Natural killer cell treated with Interleukin-12 subunit alpha and Interleukin-12 subunit beta and Interleukin-15 and Interleukin-18, amount 100 ng/mL, for 72 hours (primary cell): ENCODE data around the gene TNFRSF12A. TPM values are rescaled to one million over a fixed set of nuclear protein-coding genes. Genes with fewer than 3 reads are reported as not detected.

Source experiments
- ATAC-seq, 2 donors: fragments of 150-1000 bp; cut with Tn5 transposase in 1 of 2; sonication (Bioruptor Pico), chemical (Tn5 transposase) in 1 of 2; 2 replicates each; pipeline ENCODE4 v1.10.0; 2021
- DNase-seq: peaks from one replicate; pipeline ENCODE4 v3.0.0; 2022; ENCODE audit warnings: low spot score
- H3K27ac Mint-ChIP-seq, 2 donors: 1 replicate in 1 of 2; 2 replicates in 1 of 2; pipeline ENCODE4 v1.8.0; 2022; ENCODE audit warnings: mixed read lengths in 2 of 2, mild to moderate bottlenecking in 1 of 2, moderate library complexity in 1 of 2
- H3K27me3 Mint-ChIP-seq, 2 donors: 1 replicate in 1 of 2; 2 replicates in 1 of 2; pipeline ENCODE4 v1.8.0; 2022; ENCODE audit warnings: mixed read lengths in 2 of 2
- H3K36me3 Mint-ChIP-seq: one replicate; pipeline ENCODE4 v1.8.0; 2022; ENCODE audit warnings: mixed read lengths
- H3K4me1 Mint-ChIP-seq, 2 donors: 1 replicate in 1 of 2; 2 replicates in 1 of 2; pipeline ENCODE4 v1.8.0; 2022; ENCODE audit warnings: low read depth in 2 of 2, mixed read lengths in 2 of 2, mild to moderate bottlenecking in 1 of 2
- H3K4me3 Mint-ChIP-seq: one replicate; pipeline ENCODE4 v1.8.0; 2022; ENCODE audit warnings: mixed read lengths
- H3K9me3 Mint-ChIP-seq: 2 replicates; pipeline ENCODE4 v1.8.0; 2022; ENCODE audit warnings: mixed read lengths
- total RNA-seq, 2 donors: library from RNA; stranded (reverse); gene quantifications; one replicate each; pipeline ENCODE4 v1.2.3, GENCODE V29; 2022

The TNFRSF12A gene
- total RNA-seq, 2 donors from 2014 or later = 6.4 to 6.5 TPM

GRCh38 chr16:3022684-3023414 lies 2.7 kb downstream of the TNFRSF12A start:
- ATAC-seq (no peak), DNase-seq (no peak)
- Mint-ChIP-seq H3K4me1 (peaks cover 32 to 34% of the 10 kb centered on the region in 2 donors), H3K27me3 (no peaks in the 10 kb centered on the region), H3K4me3 (peak overlapping the region; percentile 88), H3K36me3 (no peaks in the 10 kb centered on the region), H3K9me3 (no peaks in the 10 kb centered on the region), H3K27ac (peak overlapping the region; percentile 87 to 90)

- Mint-ChIP-seq H3K4me1 (peaks cover 36% of the 10 kb centered on the region in 2 donors), H3K4me3 (peak overlapping the region; percentile 88), H3K27ac (peak overlapping the region; percentile 87 to 90), H3K36me3 (no peaks in the 10 kb centered on the region), H3K27me3 (no peaks in the 10 kb centered on the region), H3K9me3 (no peaks in the 10 kb centered on the region)
- DNase-seq = no peak
- no peak for ATAC-seq
Observed at GRCh38 chr16:3023415-3023668, 3.2 kb downstream of the TNFRSF12A start.

GRCh38 chr16:3023669-3024478 lies 3.7 kb downstream of the TNFRSF12A start, which contains the start of the genes HCFC1R1 and THOC6:
Gene HCFC1R1, minus strand, starts transcription at chr16:3023942. Its CDS starts 1 bp downstream, at chr16:3023941.
Gene THOC6, plus strand, starts transcription at chr16:3024035. Its CDS starts 292 bp downstream, at chr16:3024327.
- Mint-ChIP-seq H3K9me3 (no peaks in the 10 kb centered on the region), H3K27me3 (peaks cover 0 to under 1% of the 10 kb centered on the region in 2 donors), H3K4me3 (peak within 1 kb of the TSS; percentile 88), H3K27ac (peak within 1 kb of the TSS; percentile 87 to 90), H3K36me3 (no peaks in the 10 kb centered on the region), H3K4me1 (peaks cover 37 to 38% of the 10 kb centered on the region in 2 donors)
- DNase-seq = peak; percentile 97
- ATAC-seq = peak; percentile 90 to 91

- no peaks in the 10 kb centered on the region for H3K9me3 Mint-ChIP-seq
- no peak for DNase-seq
- ATAC-seq = no peak
- peak overlapping the region; percentile 17 for H3K4me3 Mint-ChIP-seq
- no peak overlapping the region for H3K27ac Mint-ChIP-seq
- H3K27me3 Mint-ChIP-seq = peaks cover 10 to 13% of the 10 kb centered on the region in 2 donors
- peaks cover 43 to 44% of the 10 kb centered on the region in 2 donors for H3K4me1 Mint-ChIP-seq
- H3K36me3 Mint-ChIP-seq = no peaks in the 10 kb centered on the region
Observed at GRCh38 chr16:3025032-3026002, 5.1 kb downstream of the TNFRSF12A start.

GRCh38 chr16:3026003-3026378 lies 5.8 kb downstream of the TNFRSF12A start:
- no peak for DNase-seq
- ATAC-seq = no peak
- Mint-ChIP-seq H3K4me3 (no peak overlapping the region), H3K36me3 (no peaks in the 10 kb centered on the region), H3K4me1 (peaks cover 43 to 44% of the 10 kb centered on the region in 2 donors), H3K27me3 (peaks cover 10 to 14% of the 10 kb centered on the region in 2 donors), H3K9me3 (no peaks in the 10 kb centered on the region), H3K27ac (no peak overlapping the region)

- H3K27me3 Mint-ChIP-seq = peaks cover 10 to 14% of the 10 kb centered on the region in 2 donors
- H3K4me3 Mint-ChIP-seq = no peak overlapping the region
- H3K9me3 Mint-ChIP-seq = no peaks in the 10 kb centered on the region
- H3K36me3 Mint-ChIP-seq = no peaks in the 10 kb centered on the region
- no peak overlapping the region for H3K27ac Mint-ChIP-seq
- ATAC-seq (no peak), DNase-seq (no peak)
- peaks cover 36 to 37% of the 10 kb centered on the region in 2 donors for H3K4me1 Mint-ChIP-seq
Observed at GRCh38 chr16:3026609-3027488, 6.7 kb downstream of the TNFRSF12A start.

GRCh38 chr16:3027489-3027795 lies 7.3 kb downstream of the TNFRSF12A start:
- H3K9me3 Mint-ChIP-seq = no peaks in the 10 kb centered on the region
- peaks cover 13 to 17% of the 10 kb centered on the region in 2 donors for H3K27me3 Mint-ChIP-seq
- no peak for ATAC-seq
- H3K4me1 Mint-ChIP-seq = peaks cover 33 to 37% of the 10 kb centered on the region in 2 donors
- H3K36me3 Mint-ChIP-seq = no peaks in the 10 kb centered on the region
- no peak overlapping the region for H3K27ac Mint-ChIP-seq
- no peak overlapping the region for H3K4me3 Mint-ChIP-seq
- no peak for DNase-seq

GRCh38 chr16:3027983-3028715 lies 8.0 kb downstream of the TNFRSF12A start:
- Mint-ChIP-seq H3K4me1 (peaks cover 33 to 37% of the 10 kb centered on the region in 2 donors), H3K4me3 (peak overlapping the region; percentile 53), H3K27ac (no peak overlapping the region), H3K9me3 (no peaks in the 10 kb centered on the region), H3K27me3 (peaks cover 20 to 24% of the 10 kb centered on the region in 2 donors), H3K36me3 (no peaks in the 10 kb centered on the region)
- ATAC-seq (peak; percentile 60 to 70), DNase-seq (peak; percentile 85)

GRCh38 chr16:3028716-3029319 lies 8.7 kb downstream of the TNFRSF12A start:
- ATAC-seq (no peak), DNase-seq (no peak)
- peaks cover 34 to 36% of the 10 kb centered on the region in 2 donors for H3K4me1 Mint-ChIP-seq

GRCh38 chr16:3029491-3030221 lies 9.5 kb downstream of the TNFRSF12A start:
- DNase-seq (no peak), ATAC-seq (peak; percentile 73 to 75)
- Mint-ChIP-seq H3K4me3 (peak overlapping the region; percentile 51), H3K27me3 (peaks cover 30 to 39% of the 10 kb centered on the region in 2 donors), H3K4me1 (peaks cover 31 to 34% of the 10 kb centered on the region in 2 donors), H3K27ac (no peak overlapping the region), H3K36me3 (no peaks in the 10 kb centered on the region), H3K9me3 (no peaks in the 10 kb centered on the region)

More at GRCh38 chr16:3028716-3029319, 8.7 kb downstream of the TNFRSF12A start:
- H3K27ac Mint-ChIP-seq = no peak overlapping the region
- H3K9me3 Mint-ChIP-seq = no peaks in the 10 kb centered on the region
- H3K4me3 Mint-ChIP-seq = peak overlapping the region; percentile 51
- H3K36me3 Mint-ChIP-seq = no peaks in the 10 kb centered on the region
- peaks cover 26 to 30% of the 10 kb centered on the region in 2 donors for H3K27me3 Mint-ChIP-seq
